ENCODE measurements around the gene PDE4B. TPM values are rescaled to one million over a fixed set of nuclear protein-coding genes. Genes with fewer than 3 reads are reported as not detected.

The PDE4B gene
- total and polyA plus RNA-seq, 12 donors = 1.2 to 14.9 (median 3.9) TPM

DNA sequence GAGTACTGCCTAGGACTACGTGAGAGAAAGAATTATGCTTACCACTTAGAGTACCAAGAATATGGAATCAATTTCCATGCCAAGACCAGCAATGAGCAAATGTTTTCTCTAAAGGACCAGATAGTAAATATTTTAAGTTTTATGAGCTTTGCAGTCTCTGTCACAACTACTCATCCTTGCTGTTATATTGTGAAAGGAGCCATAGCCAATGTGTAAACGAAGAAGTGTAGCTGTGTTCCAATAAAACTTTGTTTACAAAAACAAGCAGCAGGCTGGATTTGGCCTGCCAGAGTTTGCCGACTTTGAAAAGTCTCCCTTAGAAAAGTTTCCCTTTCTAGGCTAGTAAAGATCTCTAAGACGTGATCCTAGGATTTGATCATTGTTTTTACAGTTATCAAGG, 128.8 kb downstream of the PDE4B start:
- Histone ChIP-seq H3K4me3 (no peak overlapping the region), H3K9me3 (replicated peaks in 1 of 3) (no peaks in the 10 kb centered on the region), H3K27me3 (no peaks in the 10 kb centered on the region), H3K36me3 (replicated peaks in 1 of 2) (no peaks in the 10 kb centered on the region), H3K27ac (no peak overlapping the region), H3K4me1 (replicated peaks in 1 of 2) (no peaks in the 10 kb centered on the region)
- no peak for DNase-seq
- WGBS, 4 donors = 51 to 63% (median 59%) methylated on average over 4 of the region's 4 CpGs
- TF ChIP-seq POLR2A (IDR thresholded peaks at IDR 0.05) (no peak), CTCF (IDR thresholded peaks at IDR 0.05) (no peak)
- intact Hi-C loops (cut with DNase I) = no loop called here

DNA sequence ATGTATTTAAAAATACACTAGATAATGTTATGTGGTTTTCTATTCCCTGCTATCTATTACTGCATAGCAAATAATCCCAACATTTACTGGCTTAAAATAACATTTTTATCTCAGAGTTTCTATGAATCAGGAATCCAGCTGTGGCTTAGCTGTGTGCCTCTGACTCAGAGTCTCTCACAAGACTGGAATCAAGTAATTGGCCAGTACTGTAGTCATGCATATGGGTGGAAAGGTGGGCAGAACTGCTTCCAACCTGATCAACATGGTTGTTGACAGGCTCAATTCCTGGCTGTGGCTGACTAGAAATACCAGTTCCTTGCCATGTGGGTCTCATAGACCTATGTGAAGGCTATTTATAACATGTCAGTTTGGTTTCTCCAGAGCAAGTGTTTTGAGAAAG, 131.8 kb downstream of the PDE4B start:
- intact Hi-C loops (cut with DNase I) = no loop called here
- H3K9me3 ChIP-seq (replicated peaks in 1 of 3) = no peaks in the 10 kb centered on the region
- H3K27me3 ChIP-seq = no peaks in the 10 kb centered on the region
- H3K27ac ChIP-seq = no peak overlapping the region
- DNase-seq = no peak
- no peaks in the 10 kb centered on the region for H3K4me1 ChIP-seq (replicated peaks in 1 of 2)
- H3K36me3 ChIP-seq (replicated peaks in 1 of 2) = no peaks in the 10 kb centered on the region
- TF ChIP-seq CTCF (IDR thresholded peaks at IDR 0.05) (no peak), POLR2A (IDR thresholded peaks at IDR 0.05) (no peak)
- no peak overlapping the region for H3K4me3 ChIP-seq

- Histone ChIP-seq H3K4me1 (replicated peaks in 1 of 2) (no peaks in the 10 kb centered on the region), H3K9me3 (replicated peaks in 1 of 3) (no peaks in the 10 kb centered on the region), H3K4me3 (no peak overlapping the region), H3K27ac (no peak overlapping the region), H3K27me3 (no peaks in the 10 kb centered on the region), H3K36me3 (replicated peaks in 1 of 2) (no peaks in the 10 kb centered on the region)
- DNase-seq = no peak
- no peak for TF ChIP-seq CTCF (IDR thresholded peaks at IDR 0.05)
- TF ChIP-seq POLR2A (IDR thresholded peaks at IDR 0.05) = no peak
- intact Hi-C loops (cut with DNase I) = no loop called here
These were observed 145.8 kb downstream of the PDE4B start for GRCh38 chr1:65938506-65938905.

DNA sequence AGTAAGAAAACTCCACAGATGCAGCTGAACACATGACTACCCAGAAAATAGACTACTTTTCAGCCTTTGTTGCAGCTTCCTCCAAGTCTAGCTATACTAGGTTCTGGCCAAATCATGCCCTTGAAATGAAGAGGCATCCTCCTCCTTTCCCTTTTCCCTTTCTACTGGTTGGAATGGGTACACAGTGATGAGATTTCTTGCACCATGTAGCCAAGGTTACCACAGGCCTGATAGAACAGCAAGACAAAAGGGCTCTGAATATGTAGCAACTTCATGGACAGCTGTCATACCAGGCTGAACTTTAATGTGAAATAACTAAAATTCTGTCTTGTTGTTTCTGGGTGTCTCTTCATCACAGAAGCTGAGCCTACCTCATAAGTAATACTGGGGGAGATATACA, 146.5 kb downstream of the PDE4B start:
- intact Hi-C loops (cut with DNase I) = no loop called here
- Histone ChIP-seq H3K27me3 (no peaks in the 10 kb centered on the region), H3K27ac (no peak overlapping the region), H3K4me3 (no peak overlapping the region), H3K4me1 (replicated peaks in 1 of 2) (no peaks in the 10 kb centered on the region), H3K9me3 (replicated peaks in 1 of 3) (no peaks in the 10 kb centered on the region), H3K36me3 (replicated peaks in 1 of 2) (no peaks in the 10 kb centered on the region)
- no peak for DNase-seq
- TF ChIP-seq CTCF (IDR thresholded peaks at IDR 0.05) (no peak), POLR2A (IDR thresholded peaks at IDR 0.05) (no peak)
